Mammary epithelial cell (primary cell): ENCODE data around the gene RAD51B.

ENCODE experiments used
- EZH2 ChIP-seq: IDR thresholded peaks from 2 replicates; pipeline ENCODE4 v1.6.1; 2012; ENCODE audit warnings: low read length, inconsistent platforms, borderline replicate concordance
- TF ChIP-seq, protein P1 (sequence below), 2 donors: IDR thresholded peaks in 1 of 2; conservative IDR thresholded peaks in 1 of 2; 2 replicates each; pipeline ENCODE4 v1.5.1; 2011 to 2012; ENCODE audit warnings: inconsistent platforms in 2 of 2, low read length in 2 of 2, mild to moderate bottlenecking in 2 of 2, control low read depth in 1 of 2, low read depth in 1 of 2; ENCODE audit not compliant: insufficient read depth in 1 of 2; ENCODE audit errors: extremely low read depth in 1 of 2

DNA sequence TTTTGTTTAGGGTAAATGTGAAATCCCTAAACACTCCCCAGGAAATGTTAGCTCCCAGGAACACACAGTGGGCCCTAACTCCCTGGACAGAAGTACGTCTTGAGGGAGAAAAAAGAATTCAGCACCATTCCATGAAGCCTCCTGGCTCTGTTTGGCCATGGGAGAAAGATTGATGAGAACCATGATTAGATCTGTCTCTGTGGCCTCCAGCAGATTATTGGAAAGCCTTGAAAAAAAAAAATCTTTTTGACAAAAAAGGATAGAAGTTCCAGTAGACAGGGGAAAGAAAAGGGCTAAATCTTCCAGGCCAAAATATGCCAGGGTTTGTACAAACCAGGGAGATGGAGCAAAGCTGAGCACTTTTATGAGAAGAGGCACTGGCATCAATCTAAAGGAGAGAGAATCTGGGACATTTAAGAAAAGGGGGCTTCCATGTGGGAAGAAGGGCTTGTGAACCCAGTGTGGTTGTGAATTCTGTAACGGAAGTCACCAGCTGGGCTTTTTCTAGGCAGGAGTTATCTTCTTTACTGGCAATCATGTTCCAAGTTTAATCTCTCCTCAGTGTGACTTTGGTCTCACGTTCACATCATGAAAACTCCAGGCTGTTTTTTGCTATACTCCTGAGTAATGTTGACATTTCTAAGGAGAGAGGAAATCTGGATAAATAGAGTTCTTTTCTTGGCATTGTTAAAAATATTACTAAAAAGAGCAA is 426.7 kb downstream of the RAD51B start:
- TF ChIP-seq, protein P1, sequence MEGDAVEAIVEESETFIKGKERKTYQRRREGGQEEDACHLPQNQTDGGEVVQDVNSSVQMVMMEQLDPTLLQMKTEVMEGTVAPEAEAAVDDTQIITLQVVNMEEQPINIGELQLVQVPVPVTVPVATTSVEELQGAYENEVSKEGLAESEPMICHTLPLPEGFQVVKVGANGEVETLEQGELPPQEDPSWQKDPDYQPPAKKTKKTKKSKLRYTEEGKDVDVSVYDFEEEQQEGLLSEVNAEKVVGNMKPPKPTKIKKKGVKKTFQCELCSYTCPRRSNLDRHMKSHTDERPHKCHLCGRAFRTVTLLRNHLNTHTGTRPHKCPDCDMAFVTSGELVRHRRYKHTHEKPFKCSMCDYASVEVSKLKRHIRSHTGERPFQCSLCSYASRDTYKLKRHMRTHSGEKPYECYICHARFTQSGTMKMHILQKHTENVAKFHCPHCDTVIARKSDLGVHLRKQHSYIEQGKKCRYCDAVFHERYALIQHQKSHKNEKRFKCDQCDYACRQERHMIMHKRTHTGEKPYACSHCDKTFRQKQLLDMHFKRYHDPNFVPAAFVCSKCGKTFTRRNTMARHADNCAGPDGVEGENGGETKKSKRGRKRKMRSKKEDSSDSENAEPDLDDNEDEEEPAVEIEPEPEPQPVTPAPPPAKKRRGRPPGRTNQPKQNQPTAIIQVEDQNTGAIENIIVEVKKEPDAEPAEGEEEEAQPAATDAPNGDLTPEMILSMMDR (conservative IDR thresholded peaks at IDR 0.05 in 1 of 2, IDR thresholded peaks at IDR 0.05 in 1 of 2; ENCODE audit: extremely low read depth in 1 of 2, insufficient read depth in 1 of 2, low read depth in 1 of 2, low read length in 2 of 2), result no peak
- TF ChIP-seq EZH2, result no peak
